MCF 10A (cell line): Measurements from ENCODE around the gene ZNF692. TPM values are rescaled to one million over a fixed set of nuclear protein-coding genes. Genes with fewer than 3 reads are reported as not detected.
"Not testable (repeated sequence)": the region's sequence is repeated elsewhere in the genome, so short reads cannot be mapped to it uniquely, and the experiment has no call there.

ENCODE experiments used
- BruUV-seq: library from RNA; stranded (reverse); fragments of 400-500 nt; replicated peaks from 2 replicates; lab custom pipeline; 2021; lab: Mats Ljungman, UMichigan
- CTCF ChIA-PET: fragments of 300-600 bp; sonication (Branson Sonifier 250); formaldehyde crosslinking; extraction: SDS; loops from one replicate; lab custom pipeline; 2021; ENCODE audit warnings: antibody characterized with exemption, inconsistent platforms; lab: Yijun Ruan, JAX
- POLR2A ChIA-PET: fragments of 300-600, 350-650 bp; sonication (Branson Sonifier 250); formaldehyde crosslinking; extraction: SDS; loops from one replicate; lab custom pipeline; 2020; ENCODE audit warnings: antibody characterized with exemption, inconsistent platforms; lab: Yijun Ruan, JAX
- DNase-seq: peaks from one replicate; pipeline ENCODE4 v3.0.0-alpha.2; 2018; ENCODE audit not compliant: unreplicated experiment
- H3K27ac Mint-ChIP-seq: one replicate; pipeline ENCODE4 v1.8.0; 2022; ENCODE audit warnings: mild to moderate bottlenecking, low read depth, mixed read lengths; ENCODE audit not compliant: unreplicated experiment
- H3K27me3 Mint-ChIP-seq: one replicate; pipeline ENCODE4 v1.8.0; 2022; ENCODE audit warnings: mixed read lengths; ENCODE audit not compliant: insufficient read depth, unreplicated experiment
- H3K36me3 Mint-ChIP-seq: one replicate; pipeline ENCODE4 v1.8.0; 2022; ENCODE audit warnings: mild to moderate bottlenecking, moderate library complexity, mixed read lengths; ENCODE audit not compliant: insufficient read depth, unreplicated experiment
- H3K4me1 Mint-ChIP-seq: one replicate; pipeline ENCODE4 v1.8.0; 2022; ENCODE audit warnings: mixed read lengths; ENCODE audit not compliant: insufficient read depth, unreplicated experiment
- H3K4me3 Mint-ChIP-seq: one replicate; pipeline ENCODE4 v1.8.0; 2022; ENCODE audit warnings: mild to moderate bottlenecking, moderate library complexity, mixed read lengths; ENCODE audit not compliant: unreplicated experiment
- H3K9me3 Mint-ChIP-seq: one replicate; pipeline ENCODE4 v1.8.0; 2022; ENCODE audit warnings: mixed read lengths; ENCODE audit not compliant: unreplicated experiment
- intact Hi-C: fragments of 100-400 bp; cut with micrococcal nuclease; formaldehyde crosslinking; loops from 2 replicates; pipeline ENCODE4 v1.14.1; 2022
- total RNA-seq: library from RNA; stranded (reverse); gene quantifications from 2 replicates; pipeline ENCODE4 v1.2.3, GENCODE V29; 2022
- TF ChIP-seq, protein P1 (sequence below): fragments of 200-600 bp; IDR thresholded peaks from one replicate; pipeline ENCODE4 v1.8.0; 2022; ENCODE audit warnings: antibody characterized with exemption, mild to moderate bottlenecking; ENCODE audit not compliant: unreplicated experiment

ZNF692 gene
- total RNA-seq, 1 experiment from 2014 or later, result 103 TPM

DNA sequence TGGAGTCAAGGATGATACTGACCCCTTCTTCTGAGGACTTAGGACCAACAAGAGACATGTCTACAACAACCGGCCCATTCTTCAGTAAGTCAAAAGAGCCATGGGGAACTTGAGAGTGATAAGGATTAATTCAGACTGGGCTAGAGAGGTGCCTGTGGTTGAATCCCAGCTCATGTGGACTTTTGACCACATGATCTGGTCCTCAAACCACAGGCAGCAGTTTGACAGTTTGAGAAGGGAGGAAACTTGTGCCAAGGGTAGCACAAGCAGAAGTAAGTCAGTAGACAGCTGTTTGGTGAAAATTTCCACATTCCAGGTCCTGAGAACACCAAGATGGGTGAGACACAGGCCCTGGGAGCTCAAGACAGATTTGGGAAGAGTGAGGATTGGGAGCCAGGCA lies 53.0 kb downstream of the ZNF692 start:
- TF ChIP-seq, protein P1, sequence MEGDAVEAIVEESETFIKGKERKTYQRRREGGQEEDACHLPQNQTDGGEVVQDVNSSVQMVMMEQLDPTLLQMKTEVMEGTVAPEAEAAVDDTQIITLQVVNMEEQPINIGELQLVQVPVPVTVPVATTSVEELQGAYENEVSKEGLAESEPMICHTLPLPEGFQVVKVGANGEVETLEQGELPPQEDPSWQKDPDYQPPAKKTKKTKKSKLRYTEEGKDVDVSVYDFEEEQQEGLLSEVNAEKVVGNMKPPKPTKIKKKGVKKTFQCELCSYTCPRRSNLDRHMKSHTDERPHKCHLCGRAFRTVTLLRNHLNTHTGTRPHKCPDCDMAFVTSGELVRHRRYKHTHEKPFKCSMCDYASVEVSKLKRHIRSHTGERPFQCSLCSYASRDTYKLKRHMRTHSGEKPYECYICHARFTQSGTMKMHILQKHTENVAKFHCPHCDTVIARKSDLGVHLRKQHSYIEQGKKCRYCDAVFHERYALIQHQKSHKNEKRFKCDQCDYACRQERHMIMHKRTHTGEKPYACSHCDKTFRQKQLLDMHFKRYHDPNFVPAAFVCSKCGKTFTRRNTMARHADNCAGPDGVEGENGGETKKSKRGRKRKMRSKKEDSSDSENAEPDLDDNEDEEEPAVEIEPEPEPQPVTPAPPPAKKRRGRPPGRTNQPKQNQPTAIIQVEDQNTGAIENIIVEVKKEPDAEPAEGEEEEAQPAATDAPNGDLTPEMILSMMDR, result no peak
- ChIA-PET CTCF (interaction anchor here (0.8 to 9.7 kb wide), 22 partner anchors 9 to 401 kb away, joined by 3 to 159 read pairs (median 7); partner anchors contain the start of genes OR14I1, SH3BP5L and ZNF672), POLR2A (interaction anchor here (1.1 to 1.6 kb wide), 3 partner anchors 107 to 183 kb away, joined by 3 to 6 read pairs (median 5); no protein-coding TSS in a partner anchor)
- Mint-ChIP-seq H3K27ac (no peak overlapping the region), H3K9me3 (no peaks in the 10 kb centered on the region), H3K4me1 (peaks cover 9% of the 10 kb centered on the region), H3K36me3 (peaks cover 4% of the 10 kb centered on the region), H3K27me3 (peaks cover 8% of the 10 kb centered on the region), H3K4me3 (no peak overlapping the region)
- DNase-seq, result no peak
- intact Hi-C loops, result loop anchor here (5.0 kb wide), 1 partner anchor 1124 kb away; no protein-coding TSS in a partner anchor
- no TSS peak for BruUV-seq

DNA sequence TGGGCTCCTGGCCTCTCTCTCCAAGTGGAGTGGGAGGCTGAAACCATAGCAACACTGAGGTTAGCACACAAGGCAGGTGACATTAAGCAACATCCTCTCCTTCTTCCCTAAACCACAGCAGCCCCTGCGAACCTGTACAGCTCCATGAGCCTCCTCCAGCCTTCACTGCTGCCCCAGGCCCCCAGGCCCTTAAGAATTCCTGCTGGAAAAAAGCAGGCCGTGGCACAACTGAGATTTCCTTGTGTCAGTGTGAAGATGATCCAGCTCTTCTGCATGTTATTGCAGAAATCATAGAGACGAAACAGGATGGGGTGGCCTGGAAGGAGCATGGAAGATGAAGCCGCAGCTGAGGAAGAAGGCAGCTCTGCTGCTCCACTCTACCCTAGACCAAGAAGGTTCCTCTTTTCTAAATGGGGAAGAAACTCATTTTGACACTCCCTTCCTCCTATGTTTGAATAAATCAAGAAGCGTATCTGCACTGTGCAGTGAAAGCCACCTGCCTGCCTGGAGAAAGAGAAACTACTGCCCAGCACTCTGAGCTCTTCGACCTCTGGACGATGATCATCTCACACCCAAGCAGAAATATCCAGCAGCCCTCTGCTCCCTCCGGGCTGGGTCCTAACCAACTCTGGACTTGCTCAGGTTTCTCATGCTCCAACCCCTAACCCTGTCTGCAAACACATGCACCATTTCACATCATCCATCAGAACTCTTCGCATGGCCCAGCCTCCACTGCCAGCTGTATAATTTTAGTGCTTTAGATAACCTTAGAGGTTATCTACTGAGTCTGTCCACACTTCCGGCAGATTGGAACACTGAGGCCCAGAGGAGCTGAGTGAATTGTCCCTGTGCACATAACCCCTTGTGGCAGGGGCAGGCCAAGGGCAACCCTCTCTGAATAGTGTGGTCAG lies 53.9 kb downstream of the ZNF692 start:
- Mint-ChIP-seq H3K4me3 (no peak overlapping the region), H3K4me1 (peaks cover under 1% of the 10 kb centered on the region), H3K27ac (no peak overlapping the region), H3K9me3 (no peaks in the 10 kb centered on the region), H3K27me3 (peaks cover 17% of the 10 kb centered on the region), H3K36me3 (no peaks in the 10 kb centered on the region)
- ChIA-PET POLR2A (interaction anchor here (0.7 to 1.6 kb wide), 5 partner anchors 15 to 182 kb away, joined by 3 to 6 read pairs (median 5); no protein-coding TSS in a partner anchor), CTCF (interaction anchor here (0.6 to 9.7 kb wide), 18 partner anchors 8 to 562 kb away, joined by 3 to 159 read pairs (median 7); partner anchors contain the start of genes OR14I1, SH3BP5L and ZNF672)
- intact Hi-C loops, result loop anchor here (5.0 kb wide), 1 partner anchor 1123 kb away; no protein-coding TSS in a partner anchor
- TF ChIP-seq, protein P1, result no peak
- DNase-seq, result no peak
- BruUV-seq, result no TSS peak

DNA sequence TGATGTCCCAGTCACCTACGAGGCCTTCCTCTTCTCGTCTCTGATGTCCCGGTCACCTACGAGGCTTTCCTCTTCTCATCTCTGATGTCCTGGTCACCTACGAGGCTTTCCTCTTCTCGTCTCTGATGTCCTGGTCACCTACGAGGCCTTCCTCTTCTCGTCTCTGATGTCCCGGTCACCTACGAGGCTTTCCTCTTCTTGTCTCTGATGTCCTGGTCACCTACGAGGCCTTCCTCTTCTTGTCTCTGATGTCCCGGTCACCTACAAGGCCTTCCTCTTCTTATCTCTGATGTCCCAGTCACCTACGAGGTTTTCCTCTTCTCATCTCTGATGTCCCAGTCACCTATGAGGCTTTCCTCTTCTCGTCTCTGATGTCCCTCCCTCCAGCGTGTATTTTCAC lies 55.4 kb downstream of the ZNF692 start:
- POLR2A ChIA-PET, result interaction anchor here (1.5 kb wide), 1 partner anchor 16 kb away, joined by 5 read pairs; no protein-coding TSS in a partner anchor
- H3K4me3 Mint-ChIP-seq, DNase-seq, H3K4me1 Mint-ChIP-seq, H3K36me3 Mint-ChIP-seq, H3K9me3 Mint-ChIP-seq, intact Hi-C loops, H3K27ac Mint-ChIP-seq, BruUV-seq: not testable (repeated sequence)
- CTCF ChIA-PET, result interaction anchor here (1.2 to 9.7 kb wide), 4 partner anchors 16 to 182 kb away, joined by 5 to 159 read pairs (median 102); partner anchors contain the start of gene OR14I1
- H3K27me3 Mint-ChIP-seq, result peaks cover 28% of the 10 kb centered on the region

DNA sequence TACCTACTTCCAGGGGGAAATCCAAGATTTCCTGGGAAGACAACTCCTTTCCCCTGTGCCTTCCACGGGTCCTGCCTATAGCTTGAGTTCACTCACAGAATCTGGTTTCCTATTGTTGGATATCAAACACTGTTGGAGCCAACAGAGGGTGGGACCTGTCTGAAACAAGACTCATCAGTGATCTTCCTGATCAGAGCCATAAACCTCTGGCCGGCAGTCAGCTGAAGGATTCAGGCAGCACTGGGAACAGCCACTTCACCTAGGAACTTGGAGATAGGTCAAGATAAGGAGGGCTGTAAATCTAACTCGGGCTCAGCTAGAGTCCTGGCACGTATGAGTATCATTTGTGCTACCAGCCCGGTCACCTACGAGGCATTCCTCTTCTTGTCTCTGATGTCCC lies 56.4 kb downstream of the ZNF692 start:
- no TSS peak for BruUV-seq
- intact Hi-C loops, result no loop called here
- Mint-ChIP-seq H3K36me3 (no peaks in the 10 kb centered on the region), H3K4me3 (no peak overlapping the region), H3K27me3 (peaks cover 38% of the 10 kb centered on the region), H3K9me3 (no peaks in the 10 kb centered on the region), H3K4me1 (no peaks in the 10 kb centered on the region), H3K27ac (no peak overlapping the region)
- POLR2A ChIA-PET, result no interaction called here
- no peak for DNase-seq
- TF ChIP-seq, protein P1, result no peak
- CTCF ChIA-PET, result interaction anchor here (0.5 to 1.3 kb wide), 3 partner anchors 11 to 836 kb away, joined by 3 to 7 read pairs (median 4); no protein-coding TSS in a partner anchor
